GM12864 (cell line): ENCODE results near the gene APP.
"Not testable (repeated sequence)": the region's sequence is repeated elsewhere in the genome, so short reads cannot be mapped to it uniquely, and the experiment has no call there.

ENCODE experiments used
- DNase-seq: peaks from one replicate; pipeline ENCODE4 v3.0.0-alpha.2; 2011; ENCODE audit warnings: low read depth
- H3K4me3 ChIP-seq: 2 replicates; pipeline ENCODE4 v1.5.1; 2011; ENCODE audit warnings: mild to moderate bottlenecking, low read depth, low read length, control low read depth
- TF ChIP-seq, protein P1 (sequence below): IDR thresholded peaks from 2 replicates; pipeline ENCODE4 v1.5.1; 2011; ENCODE audit warnings: low read depth, mild to moderate bottlenecking, moderate library complexity, low read length, control low read depth, inconsistent platforms; ENCODE audit errors: missing control alignments

The APP gene

DNA sequence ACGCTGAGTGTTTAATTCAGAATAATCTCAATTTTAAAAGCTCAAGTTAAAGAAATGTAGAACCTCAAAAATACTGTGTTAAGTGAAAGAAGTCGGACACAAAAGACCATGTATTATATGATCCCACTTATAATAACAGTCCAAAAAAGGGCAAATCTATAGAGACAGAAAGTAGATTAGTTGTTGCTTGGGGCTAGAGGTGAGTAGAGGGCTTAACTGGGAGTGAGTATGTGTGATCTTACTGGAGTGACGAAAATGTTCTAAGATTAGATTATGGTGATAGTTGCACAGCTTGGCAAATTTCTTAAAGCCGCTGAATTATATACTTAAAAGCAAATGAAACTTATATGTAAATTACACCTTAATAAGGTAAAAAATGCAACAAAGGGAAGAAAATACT is 150.5 kb downstream of the APP start:
- H3K4me3 ChIP-seq: no peak overlapping the region
- TF ChIP-seq, protein P1, sequence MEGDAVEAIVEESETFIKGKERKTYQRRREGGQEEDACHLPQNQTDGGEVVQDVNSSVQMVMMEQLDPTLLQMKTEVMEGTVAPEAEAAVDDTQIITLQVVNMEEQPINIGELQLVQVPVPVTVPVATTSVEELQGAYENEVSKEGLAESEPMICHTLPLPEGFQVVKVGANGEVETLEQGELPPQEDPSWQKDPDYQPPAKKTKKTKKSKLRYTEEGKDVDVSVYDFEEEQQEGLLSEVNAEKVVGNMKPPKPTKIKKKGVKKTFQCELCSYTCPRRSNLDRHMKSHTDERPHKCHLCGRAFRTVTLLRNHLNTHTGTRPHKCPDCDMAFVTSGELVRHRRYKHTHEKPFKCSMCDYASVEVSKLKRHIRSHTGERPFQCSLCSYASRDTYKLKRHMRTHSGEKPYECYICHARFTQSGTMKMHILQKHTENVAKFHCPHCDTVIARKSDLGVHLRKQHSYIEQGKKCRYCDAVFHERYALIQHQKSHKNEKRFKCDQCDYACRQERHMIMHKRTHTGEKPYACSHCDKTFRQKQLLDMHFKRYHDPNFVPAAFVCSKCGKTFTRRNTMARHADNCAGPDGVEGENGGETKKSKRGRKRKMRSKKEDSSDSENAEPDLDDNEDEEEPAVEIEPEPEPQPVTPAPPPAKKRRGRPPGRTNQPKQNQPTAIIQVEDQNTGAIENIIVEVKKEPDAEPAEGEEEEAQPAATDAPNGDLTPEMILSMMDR: no peak

GRCh38 chr21:26019236-26019635 is 151.3 kb downstream of the APP start:
- H3K4me3 ChIP-seq: no peak overlapping the region
- no peak for DNase-seq
- TF ChIP-seq, protein P1: no peak

More for the DNA sequence above, 150.5 kb downstream of the APP start:
- no peak for DNase-seq

GRCh38 chr21:26013970-26014369 is 156.6 kb downstream of the APP start:
- no peak for DNase-seq
- TF ChIP-seq, protein P1: no peak
- H3K4me3 ChIP-seq: no peak overlapping the region

GRCh38 chr21:26012482-26012881 is 158.1 kb downstream of the APP start:
- not testable (repeated sequence) for H3K4me3 ChIP-seq, DNase-seq

DNA sequence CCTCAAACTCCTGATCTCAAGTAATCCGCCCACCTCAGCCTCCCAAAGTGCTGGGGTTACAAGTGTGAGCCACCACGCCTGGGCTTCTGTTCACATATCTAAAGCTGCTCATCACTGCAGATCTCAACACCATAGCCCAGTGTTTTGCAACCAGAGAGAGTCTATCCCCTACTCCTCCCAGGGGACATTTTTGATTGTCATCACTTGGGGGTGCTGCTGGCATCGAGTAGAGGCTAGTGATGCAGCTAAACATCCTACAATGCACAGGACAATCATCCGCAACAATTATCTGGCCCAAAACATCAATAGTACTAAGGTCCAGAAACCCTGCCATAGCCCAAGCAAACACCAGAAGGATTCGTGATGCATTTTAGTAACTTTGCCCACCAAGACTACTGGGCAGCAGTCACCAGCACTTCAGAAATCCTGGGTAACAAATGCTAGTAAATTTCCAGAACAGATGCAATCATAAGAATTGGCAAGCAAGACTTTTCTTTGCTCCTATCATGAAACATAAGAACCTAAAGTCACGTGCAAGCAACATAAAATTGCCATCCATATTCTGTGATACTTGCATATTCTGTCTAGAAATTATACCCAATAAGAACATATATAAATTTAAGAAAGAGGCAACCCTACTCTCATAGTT is 159.2 kb downstream of the APP start:
- DNase-seq: no peak
- no peak overlapping the region for H3K4me3 ChIP-seq
- TF ChIP-seq, protein P1: no peak

GRCh38 chr21:26007951-26008498 is 162.5 kb downstream of the APP start:
- H3K4me3 ChIP-seq: no peak overlapping the region
- no peak for DNase-seq
- TF ChIP-seq, protein P1: no peak

DNA sequence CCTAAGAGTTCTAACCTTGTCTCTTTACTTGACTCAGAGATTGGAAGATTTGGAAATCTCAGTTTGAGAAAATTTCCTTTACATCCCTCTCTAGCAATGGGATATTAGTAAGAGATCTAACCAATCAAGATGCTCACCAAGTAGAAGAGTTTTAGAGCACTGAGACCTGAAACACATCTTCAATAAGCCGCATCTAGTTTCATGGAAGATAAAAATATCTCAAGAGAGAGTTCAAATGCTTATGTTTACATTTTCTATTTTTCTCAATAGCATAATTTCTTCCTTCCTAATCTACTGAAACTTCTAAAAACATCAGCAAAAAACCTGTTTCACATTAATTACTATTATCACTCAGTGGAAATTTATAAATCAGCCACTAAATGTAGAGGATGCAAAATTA is 165.1 kb downstream of the APP start:
- TF ChIP-seq, protein P1: no peak
- H3K4me3 ChIP-seq: no peak overlapping the region
- no peak for DNase-seq
